HG02610 (cell line): Measurements from ENCODE around the gene AMN.

ENCODE experiments used
- ATAC-seq: cut with Tn5 transposase; IDR thresholded peaks from one replicate; pipeline ENCODE4 v1.9.1; 2021; ENCODE audit warnings: mild to moderate bottlenecking, moderate library complexity; ENCODE audit not compliant: unreplicated experiment

Gene AMN

GRCh38 chr14:102965282-102965681 lies 42.8 kb downstream of the AMN start:
- no peak for ATAC-seq

DNA sequence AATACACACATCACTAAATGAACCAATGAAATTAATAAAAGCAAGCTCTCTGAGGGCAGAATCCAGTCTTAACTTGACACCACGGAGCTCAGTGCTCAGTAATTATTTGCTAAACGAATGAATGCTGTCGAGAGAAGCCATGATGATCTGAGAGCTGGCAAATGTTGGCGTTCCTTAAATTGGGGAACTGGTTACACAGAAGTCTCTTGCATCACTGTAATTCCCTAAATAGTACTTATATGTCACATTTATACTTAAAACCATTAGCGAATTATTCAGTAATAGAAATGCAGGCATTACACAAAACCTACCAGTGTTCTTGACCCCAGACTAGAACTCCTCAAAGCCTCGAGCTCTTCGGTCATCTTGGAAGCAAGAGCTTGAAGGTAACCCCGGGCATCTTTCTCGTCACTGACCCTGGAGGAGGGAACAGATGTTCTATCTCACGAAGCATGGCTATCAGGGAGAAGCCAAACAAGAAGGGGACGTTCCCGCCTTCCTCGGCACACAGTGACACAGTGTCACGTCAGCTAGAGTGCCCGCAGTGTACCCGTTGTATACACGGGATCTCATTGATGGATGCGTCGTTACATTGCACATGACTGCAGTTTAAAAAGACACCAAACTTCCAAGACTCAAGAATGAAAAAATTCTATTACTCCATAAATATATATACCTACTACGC lies 43.6 kb downstream of the AMN start:
- no peak for ATAC-seq

- no peak for ATAC-seq
Measured at GRCh38 chr14:102966681-102967505, 44.4 kb downstream of the AMN start.

GRCh38 chr14:102967506-102967795 lies 45.0 kb downstream of the AMN start:
- no peak for ATAC-seq

- no peak for ATAC-seq
Measured at GRCh38 chr14:102968306-102968705, 45.8 kb downstream of the AMN start.

DNA sequence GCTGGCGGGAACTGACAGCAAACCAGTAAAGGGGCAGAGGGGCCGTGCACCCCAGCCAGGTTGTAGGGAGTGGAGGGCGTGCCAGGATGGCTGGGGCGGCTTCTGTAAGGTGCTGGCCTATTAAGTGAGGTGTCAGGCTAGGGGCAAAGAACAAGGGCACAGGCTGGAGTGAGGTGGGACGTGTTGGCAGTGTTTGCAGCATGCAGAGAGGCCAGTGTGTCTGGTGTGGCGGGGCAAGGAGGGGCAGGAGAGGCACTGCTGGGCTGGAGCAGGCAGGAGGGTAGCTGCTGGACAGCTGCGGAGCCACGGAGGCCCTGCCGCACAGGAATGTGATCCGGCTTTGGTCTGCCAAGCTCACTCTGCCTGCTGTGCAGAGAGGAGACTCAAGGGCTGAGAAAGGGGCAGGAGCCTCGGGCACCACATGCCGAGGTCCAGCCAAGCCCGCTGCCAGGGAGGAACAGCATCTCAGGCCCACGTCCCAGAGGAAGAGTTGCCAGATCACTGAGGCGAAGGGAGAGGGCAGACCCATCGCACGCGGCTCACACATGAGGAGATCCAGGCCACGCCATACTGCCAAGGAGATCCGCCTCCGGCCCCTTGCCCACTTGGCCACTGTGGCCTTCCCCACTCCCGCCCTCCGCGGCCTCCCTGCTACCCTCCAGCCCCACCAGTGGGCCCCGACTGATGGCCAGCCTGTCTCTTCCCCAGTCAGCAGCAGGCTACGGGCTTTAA lies 46.8 kb downstream of the AMN start:
- no peak for ATAC-seq

DNA sequence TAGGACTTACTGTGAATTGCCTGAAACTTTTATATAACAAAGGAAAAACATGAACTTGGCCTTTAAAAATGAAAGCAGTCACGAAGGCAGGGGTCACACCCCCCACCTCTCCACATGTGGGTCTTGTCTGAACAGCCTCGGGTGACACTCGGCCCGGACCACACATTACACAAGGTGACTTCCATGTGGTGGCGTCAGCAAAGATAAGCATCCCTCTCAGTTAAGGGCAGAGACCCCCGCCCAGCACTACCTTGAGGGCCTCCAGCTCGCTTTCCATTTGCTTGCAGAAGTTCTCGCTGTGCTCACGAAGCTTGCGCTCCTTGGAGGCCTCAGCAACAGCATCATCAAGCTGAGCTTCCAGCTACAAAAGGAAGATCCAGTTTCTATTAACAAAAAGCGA lies 47.4 kb downstream of the AMN start:
- ATAC-seq = no peak

- no peak for ATAC-seq
Measured at GRCh38 chr14:102970496-102970895, 48.0 kb downstream of the AMN start.

DNA sequence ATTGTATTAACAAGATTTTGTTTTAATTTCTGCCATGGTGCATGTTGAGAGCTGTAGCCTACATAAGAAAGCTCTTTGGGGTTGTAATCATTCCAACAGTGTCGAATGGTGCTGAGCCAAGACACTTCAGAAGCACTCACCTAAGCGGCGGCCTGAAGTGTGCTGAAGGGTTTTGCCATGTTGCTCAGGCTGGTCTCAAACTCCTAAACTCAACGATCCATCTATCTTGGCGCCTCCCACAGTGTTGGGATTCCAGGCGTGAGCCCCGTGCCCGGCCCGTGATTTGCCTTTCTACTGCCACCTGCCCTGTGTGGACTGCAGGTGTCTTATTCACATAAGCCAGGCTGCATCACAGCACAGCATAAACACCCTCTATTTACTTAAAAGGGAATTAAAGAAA lies 48.9 kb downstream of the AMN start:
- no peak for ATAC-seq

- no peak for ATAC-seq
Measured at GRCh38 chr14:102971836-102972606, 49.6 kb downstream of the AMN start.

- no peak for ATAC-seq
Measured at GRCh38 chr14:102973706-102974285, 51.3 kb downstream of the AMN start.

- no peak for ATAC-seq
Measured at GRCh38 chr14:102975662-102976061, 53.2 kb downstream of the AMN start.

DNA sequence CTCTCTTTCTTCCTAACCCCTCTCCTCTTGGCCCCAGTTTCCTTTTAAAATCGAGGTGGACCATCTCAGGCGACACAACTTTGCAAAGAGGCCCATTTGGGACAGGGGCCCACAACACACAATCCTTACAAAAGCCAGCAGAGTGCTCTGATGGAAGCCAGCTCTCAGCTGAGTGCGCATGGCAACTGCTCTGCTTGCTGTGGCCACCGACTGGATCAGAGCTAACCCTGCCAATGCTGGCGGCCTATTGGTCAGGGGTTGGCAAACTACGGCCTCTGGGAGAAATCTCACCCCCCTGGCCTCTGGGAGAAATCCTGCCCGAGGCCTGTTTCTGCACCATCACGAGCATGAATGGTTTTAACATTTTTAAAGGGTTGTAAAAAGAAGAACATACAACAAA lies 55.0 kb downstream of the AMN start:
- no peak for ATAC-seq

GRCh38 chr14:102979406-102979805 lies 56.9 kb downstream of the AMN start:
- no peak for ATAC-seq

DNA sequence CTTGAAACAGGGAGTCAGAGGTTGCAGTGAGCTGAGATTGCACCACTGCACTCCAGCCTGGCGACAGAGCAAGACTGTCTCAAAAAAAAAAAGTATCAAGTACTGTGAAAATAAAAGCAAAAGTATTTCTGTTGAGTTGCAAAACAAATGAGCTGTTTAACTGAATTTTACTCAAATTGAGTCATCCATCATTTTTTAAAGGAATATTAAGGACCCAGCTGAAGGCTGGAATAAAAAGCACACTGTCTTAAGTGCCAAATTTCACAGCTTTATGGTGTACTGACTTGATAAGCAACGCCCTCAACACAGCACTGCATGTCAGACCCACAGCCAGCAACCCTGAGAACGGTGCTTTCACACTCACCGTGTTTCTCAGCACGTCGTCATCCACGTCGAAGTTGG lies 57.9 kb downstream of the AMN start:
- no peak for ATAC-seq
